Measurements from ENCODE around the gene CDH11. TPM values are rescaled to one million over a fixed set of nuclear protein-coding genes. Genes with fewer than 3 reads are reported as not detected.

Gene CDH11
- total and polyA plus RNA-seq, 2 of the 4 experiments (the other 2 are of a cell fraction), result 266 to 601 TPM

- Histone ChIP-seq H4K91ac (ENCODE audit: insufficient read depth, low read depth, low read length) (no peak overlapping the region), H3K27me3 (ENCODE audit: control insufficient read depth, insufficient read depth, low read length) (no peaks in the 10 kb centered on the region), H3K9me1 (ENCODE audit: insufficient read depth, low read length) (peaks cover 4% of the 10 kb centered on the region; the same call in 1 of the 2 replicates), H3K4me3 (ENCODE audit: insufficient read depth, low read depth, low read length) (no peak overlapping the region), H3K36me3 (ENCODE audit: control insufficient read depth, insufficient read depth, low read length) (peaks cover 45% of the 10 kb centered on the region), H2BK5ac (ENCODE audit: low read depth, low read length, poor library complexity, severe bottlenecking) (no peak overlapping the region), H4K20me1 (ENCODE audit: insufficient read depth, low read length) (no peaks in the 10 kb centered on the region; the same call in 1 of the 2 replicates), H3K4ac (ENCODE audit: low read depth, low read length) (no peak overlapping the region), H4K8ac (ENCODE audit: low read depth in 2 of 2, low read length in 2 of 2) (no peak overlapping the region), H3K4me1 (ENCODE audit: control insufficient read depth, insufficient read depth, low read length) (no peaks in the 10 kb centered on the region; the same call in 1 of the 2 replicates), H2AK5ac (ENCODE audit: low read depth, low read length) (no peak overlapping the region), H3K9me3 (ENCODE audit: control insufficient read depth, insufficient read depth, low read length) (no peaks in the 10 kb centered on the region), H3K56ac (ENCODE audit: extremely low read depth, insufficient read depth, low read length) (no peak overlapping the region), H3K9ac (ENCODE audit: low read depth, low read length) (no peak overlapping the region), H3K27ac (ENCODE audit: insufficient read depth, low read length) (no peak overlapping the region), H3K14ac (replicated peaks; ENCODE audit: low read depth, low read length) (no peak overlapping the region), H3K18ac (ENCODE audit: low read depth, low read length) (no peak overlapping the region), H3K23ac (ENCODE audit: low read depth, low read length) (no peak overlapping the region), H2AK9ac (replicated peaks; ENCODE audit: low read depth, low read length, poor library complexity) (no peak overlapping the region), H2BK120ac (ENCODE audit: low read depth, low read length) (no peak overlapping the region), H3K4me2 (ENCODE audit: low read depth, low read length) (no peak overlapping the region), H3K79me1 (ENCODE audit: low read depth in 1 of 2, low read length in 2 of 2) (peaks cover 8 to 10% of the 10 kb centered on the region in 2 experiments; a peak in 3 of 4 replicates), H4K5ac (ENCODE audit: low read depth, low read length) (no peak overlapping the region), H2AFZ (replicated peaks; ENCODE audit: low read length, poor library complexity) (no peak overlapping the region), H2BK20ac (ENCODE audit: low read depth, low read length) (no peak overlapping the region), H2BK15ac (ENCODE audit: low read depth, low read length) (no peak overlapping the region)
- intact Hi-C loops (cut with micrococcal nuclease) (no loop called here), in situ Hi-C loops (cut with MboI; ENCODE audit: low sequenced_read_pairs) (no loop called here), dilution Hi-C loops (cut with HindIII; ENCODE audit: low sequenced_read_pairs, unreplicated experiment) (no loop called here)
- ChIA-PET POLR2A (ENCODE audit: unreplicated experiment) (no interaction called here), CTCF (interaction anchor here (0.6 kb wide), 1 partner anchor 34 kb away, joined by 5 read pairs; no protein-coding TSS in a partner anchor)
- DNase-seq (no peak), ATAC-seq (ENCODE audit: low read depth) (no peak)
- TF ChIP-seq CEBPB (IDR thresholded peaks at IDR 0.05; ENCODE audit: low read depth, low read length) (no peak), POLR2A (IDR thresholded peaks at IDR 0.05; ENCODE audit: low read depth, low read length) (no peak), MAFK (IDR thresholded peaks at IDR 0.05; ENCODE audit: low read depth, low read length) (no peak), MAZ (IDR thresholded peaks at IDR 0.05; ENCODE audit: borderline replicate concordance, low read depth, low read length) (no peak), BHLHE40 (IDR thresholded peaks at IDR 0.05; ENCODE audit: low read depth, low read length) (no peak), ELK1 (IDR thresholded peaks at IDR 0.05; ENCODE audit: borderline replicate concordance, low read depth, low read length) (no peak), NFE2L2 (IDR thresholded peaks at IDR 0.05; ENCODE audit: low read depth, low read length) (no peak), RAD21 (IDR thresholded peaks at IDR 0.05; ENCODE audit: low read length) (no peak), RCOR1 (IDR thresholded peaks at IDR 0.05; ENCODE audit: insufficient replicate concordance, low read length) (no peak), FOS (IDR thresholded peaks at IDR 0.05; ENCODE audit: low read depth, low read length) (no peak)
- no CpG with 5 or more reads among the region's 6 CpGs for WGBS, 2 experiments (ENCODE audit: extremely low coverage in 2 of 2, insufficient read length in 1 of 2)
- BruUV-seq (replicated peaks), result no TSS peak
These were observed 153.3 kb downstream of the CDH11 start for GRCh38 chr16:64968539-64968938.
